ENCODE measurements around the gene REG4.

- TF ChIP-seq CTCF (IDR thresholded peaks at IDR 0.05; ENCODE audit: borderline replicate concordance, extremely low read depth, low read length, poor library complexity, severe bottlenecking) (no peak), EZH2 (IDR thresholded peaks at IDR 0.05; ENCODE audit: borderline replicate concordance, low read depth, low read length, severe bottlenecking) (no peak)
Measured at GRCh38 chr1:119744598-119744942, 66.7 kb downstream of the REG4 start.

Measured in DND-41 (cell line).